Nephron (organoid): ENCODE measurements around the gene OR10A2.
"Not testable (repeated sequence)": the region's sequence is repeated elsewhere in the genome, so short reads cannot be mapped to it uniquely, and the experiment has no call there.

Source experiments
- H3K27ac Mint-ChIP-seq, 3 experiments: 2 replicates each; pipeline ENCODE4 v1.8.0; 2020; ENCODE audit warnings: mixed read lengths in 3 of 3, mild to moderate bottlenecking in 2 of 3, moderate library complexity in 1 of 3
- H3K27me3 Mint-ChIP-seq: 2 replicates; pipeline ENCODE4 v1.8.0; 2021; ENCODE audit warnings: low read depth, mild to moderate bottlenecking, moderate library complexity, mixed read lengths
- H3K36me3 Mint-ChIP-seq: 2 replicates; pipeline ENCODE4 v1.8.0; 2020; ENCODE audit warnings: low read depth, mixed read lengths
- H3K4me1 Mint-ChIP-seq: 2 replicates; pipeline ENCODE4 v1.8.0; 2020; ENCODE audit warnings: mixed read lengths
- H3K4me3 Mint-ChIP-seq, 3 experiments: 2 replicates each; pipeline ENCODE4 v1.8.0; 2020; ENCODE audit warnings: mild to moderate bottlenecking in 3 of 3, mixed read lengths in 3 of 3, moderate library complexity in 2 of 3
- H3K9me3 Mint-ChIP-seq: 2 replicates; pipeline ENCODE4 v1.8.0; 2020; ENCODE audit warnings: mixed read lengths
- CTCF ChIP-seq, 3 experiments: fragments of 200-600 bp; sonication (generic); IDR thresholded peaks; one replicate each; pipeline ENCODE4 v1.5.0; 2021; ENCODE audit warnings: antibody characterized with exemption in 3 of 3; ENCODE audit not compliant: unreplicated experiment in 3 of 3

The OR10A2 gene

GRCh38 chr11:6900327-6900999, 37.6 kb downstream of the OR10A2 start:
- H3K9me3 Mint-ChIP-seq, result peaks cover 5% of the 10 kb centered on the region
- no peaks in the 10 kb centered on the region for H3K4me1 Mint-ChIP-seq
- TF ChIP-seq CTCF (IDR thresholded peaks at IDR 0.05; ENCODE audit: unreplicated experiment in 3 of 3), result no peak
- H3K27ac Mint-ChIP-seq, result no peak overlapping the region
- no peaks in the 10 kb centered on the region for H3K36me3 Mint-ChIP-seq
- H3K4me3 Mint-ChIP-seq, result no peak overlapping the region
- peaks cover 4% of the 10 kb centered on the region for H3K27me3 Mint-ChIP-seq

GRCh38 chr11:6904804-6905203, 41.9 kb downstream of the OR10A2 start:
- not testable (repeated sequence) for H3K9me3 Mint-ChIP-seq, H3K4me3 Mint-ChIP-seq, H3K4me1 Mint-ChIP-seq, H3K36me3 Mint-ChIP-seq, H3K27ac Mint-ChIP-seq, H3K27me3 Mint-ChIP-seq

- no peaks in the 10 kb centered on the region for H3K36me3 Mint-ChIP-seq
- no peaks in the 10 kb centered on the region for H3K9me3 Mint-ChIP-seq
- TF ChIP-seq CTCF (IDR thresholded peaks at IDR 0.05; ENCODE audit: unreplicated experiment in 3 of 3), result no peak
- no peaks in the 10 kb centered on the region for H3K27me3 Mint-ChIP-seq
- H3K4me1 Mint-ChIP-seq, result no peaks in the 10 kb centered on the region
- no peak overlapping the region for H3K27ac Mint-ChIP-seq
- no peak overlapping the region for H3K4me3 Mint-ChIP-seq
These were observed 48.5 kb downstream of the OR10A2 start for GRCh38 chr11:6911378-6911777.

- no peak overlapping the region for H3K27ac Mint-ChIP-seq
- no peak for TF ChIP-seq CTCF (IDR thresholded peaks at IDR 0.05; ENCODE audit: unreplicated experiment in 3 of 3)
- no peaks in the 10 kb centered on the region for H3K36me3 Mint-ChIP-seq
- H3K4me3 Mint-ChIP-seq, result no peak overlapping the region
- H3K27me3 Mint-ChIP-seq, result no peaks in the 10 kb centered on the region
- H3K4me1 Mint-ChIP-seq, result no peaks in the 10 kb centered on the region
- H3K9me3 Mint-ChIP-seq, result no peaks in the 10 kb centered on the region
These were observed 49.1 kb downstream of the OR10A2 start for GRCh38 chr11:6911948-6912347.

GRCh38 chr11:6919698-6920097, 56.8 kb downstream of the OR10A2 start:
- Mint-ChIP-seq H3K4me3 (no peak overlapping the region), H3K4me1 (no peaks in the 10 kb centered on the region), H3K9me3 (no peaks in the 10 kb centered on the region), H3K36me3 (no peaks in the 10 kb centered on the region), H3K27ac (no peak overlapping the region), H3K27me3 (no peaks in the 10 kb centered on the region)
- no peak for TF ChIP-seq CTCF (IDR thresholded peaks at IDR 0.05; ENCODE audit: unreplicated experiment in 3 of 3)

GRCh38 chr11:6920702-6921101, 57.8 kb downstream of the OR10A2 start, which contains the start of gene OR2D3:
OR2D3 (plus strand) TSS chr11:6921002; CDS start chr11:6921002, 0 bp downstream.
- H3K4me1 Mint-ChIP-seq, result no peaks in the 10 kb centered on the region
- peaks cover 2% of the 10 kb centered on the region for H3K27me3 Mint-ChIP-seq
- no peaks in the 10 kb centered on the region for H3K36me3 Mint-ChIP-seq
- H3K4me3 Mint-ChIP-seq, result no peak within 1 kb of the TSS
- H3K27ac Mint-ChIP-seq, result no peak within 1 kb of the TSS
- H3K9me3 Mint-ChIP-seq, result no peaks in the 10 kb centered on the region
- TF ChIP-seq CTCF (IDR thresholded peaks at IDR 0.05; ENCODE audit: unreplicated experiment in 3 of 3), result no peak
